GM12892 (cell line): Measurements from ENCODE around the gene RTN4.

Source experiments
- POLR2A ChIP-seq: IDR thresholded peaks from 2 replicates; pipeline ENCODE4 v1.6.1; 2011; ENCODE audit warnings: low read depth, low read length, control low read depth
- POLR2AphosphoS5 ChIP-seq: IDR thresholded peaks from 2 replicates; pipeline ENCODE4 v1.6.1; 2011; ENCODE audit warnings: low read depth, low read length, control low read depth

DNA sequence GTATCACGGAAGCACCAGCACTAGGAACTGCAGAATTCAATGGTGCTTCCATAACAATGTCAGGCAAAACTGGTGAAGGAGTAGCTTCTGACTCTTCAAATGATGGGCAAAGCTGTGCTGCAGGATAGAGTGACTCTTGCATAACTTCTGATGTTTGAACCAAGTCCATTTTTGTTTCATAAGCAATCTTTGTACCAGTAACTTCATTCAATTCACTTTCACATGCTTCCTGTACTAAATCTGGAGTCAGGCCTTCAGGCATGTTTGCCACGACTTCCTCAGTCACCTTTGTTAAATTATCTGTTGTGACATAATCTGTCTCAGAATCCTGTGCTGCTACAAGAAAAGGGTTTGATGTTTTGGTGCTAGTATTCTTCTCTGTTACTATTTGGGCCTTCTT is 24.0 kb downstream of the RTN4 start:
- no peak for TF ChIP-seq POLR2AphosphoS5
- no peak for TF ChIP-seq POLR2A
